ENCODE measurements around the gene GBA2.

DNA sequence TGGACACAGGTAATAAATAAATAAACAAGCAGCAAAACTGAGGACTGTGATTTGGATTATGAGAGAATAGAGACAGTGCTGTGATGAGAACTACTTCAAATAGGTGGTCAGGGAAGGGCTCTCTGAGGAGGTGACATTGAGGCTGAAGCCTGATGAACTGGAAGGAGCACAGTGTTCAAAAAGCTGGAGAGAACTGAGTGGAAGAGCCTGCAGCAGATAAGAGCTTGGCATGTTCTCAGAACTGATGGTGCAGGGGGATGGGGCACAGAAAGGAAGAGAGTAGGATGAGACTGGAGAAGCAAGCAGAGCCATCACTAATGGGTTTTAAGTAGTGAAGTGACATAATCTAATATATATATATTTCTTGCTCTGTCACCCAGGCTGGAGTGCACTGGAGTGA, 48.1 kb downstream of the GBA2 start:
- TF ChIP-seq EZH2 (IDR thresholded peaks at IDR 0.05; ENCODE audit: low read length) = no peak
- TF ChIP-seq, protein P1, sequence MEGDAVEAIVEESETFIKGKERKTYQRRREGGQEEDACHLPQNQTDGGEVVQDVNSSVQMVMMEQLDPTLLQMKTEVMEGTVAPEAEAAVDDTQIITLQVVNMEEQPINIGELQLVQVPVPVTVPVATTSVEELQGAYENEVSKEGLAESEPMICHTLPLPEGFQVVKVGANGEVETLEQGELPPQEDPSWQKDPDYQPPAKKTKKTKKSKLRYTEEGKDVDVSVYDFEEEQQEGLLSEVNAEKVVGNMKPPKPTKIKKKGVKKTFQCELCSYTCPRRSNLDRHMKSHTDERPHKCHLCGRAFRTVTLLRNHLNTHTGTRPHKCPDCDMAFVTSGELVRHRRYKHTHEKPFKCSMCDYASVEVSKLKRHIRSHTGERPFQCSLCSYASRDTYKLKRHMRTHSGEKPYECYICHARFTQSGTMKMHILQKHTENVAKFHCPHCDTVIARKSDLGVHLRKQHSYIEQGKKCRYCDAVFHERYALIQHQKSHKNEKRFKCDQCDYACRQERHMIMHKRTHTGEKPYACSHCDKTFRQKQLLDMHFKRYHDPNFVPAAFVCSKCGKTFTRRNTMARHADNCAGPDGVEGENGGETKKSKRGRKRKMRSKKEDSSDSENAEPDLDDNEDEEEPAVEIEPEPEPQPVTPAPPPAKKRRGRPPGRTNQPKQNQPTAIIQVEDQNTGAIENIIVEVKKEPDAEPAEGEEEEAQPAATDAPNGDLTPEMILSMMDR (optimal IDR thresholded peaks at IDR 0.05 in 1 of 3, IDR thresholded peaks at IDR 0.05 in 1 of 3, conservative IDR thresholded peaks at IDR 0.05 in 1 of 3; ENCODE audit: extremely low read depth in 1 of 3, insufficient read depth in 2 of 3, low read length in 3 of 3) = no peak
